AG09319 (cell line): ENCODE data around the gene ANP32B.
"Not testable (repeated sequence)": the region's sequence is repeated elsewhere in the genome, so short reads cannot be mapped to it uniquely, and the experiment has no call there.

Source experiments
- DNase-seq: peaks from one replicate; pipeline ENCODE4 v3.0.0-alpha.2; 2010; ENCODE audit warnings: low read depth; ENCODE audit errors: extremely low read depth
- TF ChIP-seq, protein P1 (sequence below): IDR thresholded peaks from 2 replicates; pipeline ENCODE4 v1.5.1; 2011; ENCODE audit warnings: low read depth, mild to moderate bottlenecking, inconsistent platforms, low read length, moderate library complexity

The ANP32B gene

DNA sequence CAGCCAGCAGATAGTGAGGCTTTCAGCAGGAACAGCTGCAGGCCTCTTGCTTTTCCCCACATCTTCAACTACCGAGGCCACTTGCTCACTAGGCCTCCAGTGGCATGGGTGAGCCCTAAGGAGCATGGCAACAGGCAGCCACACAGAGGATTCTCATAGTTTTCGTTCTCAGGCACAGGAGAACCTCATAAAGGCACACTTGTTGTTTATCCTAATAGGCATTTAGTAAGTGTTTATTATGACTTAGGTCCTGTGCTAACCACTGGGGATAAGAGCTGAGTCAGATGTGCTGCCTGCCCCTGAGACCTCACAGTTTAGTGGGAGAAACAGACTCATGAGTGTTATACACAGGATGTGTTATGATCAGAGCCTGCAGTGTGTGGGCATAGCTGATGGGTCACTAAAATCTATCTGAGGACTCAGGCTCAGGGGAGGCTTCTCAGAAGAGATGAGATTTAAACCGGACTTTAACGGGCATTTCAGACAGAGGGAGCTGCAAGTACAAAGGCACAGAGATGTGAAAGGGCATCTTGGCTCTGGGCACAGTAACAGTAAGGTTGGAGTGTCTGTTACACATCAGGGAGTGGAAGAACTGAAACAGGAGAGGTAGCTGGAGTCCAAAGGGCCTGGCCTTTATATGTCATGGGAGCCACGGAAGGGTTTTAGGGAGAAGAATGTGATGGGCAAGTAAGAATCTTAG is 24.2 kb upstream of the ANP32B start:
- TF ChIP-seq, protein P1, sequence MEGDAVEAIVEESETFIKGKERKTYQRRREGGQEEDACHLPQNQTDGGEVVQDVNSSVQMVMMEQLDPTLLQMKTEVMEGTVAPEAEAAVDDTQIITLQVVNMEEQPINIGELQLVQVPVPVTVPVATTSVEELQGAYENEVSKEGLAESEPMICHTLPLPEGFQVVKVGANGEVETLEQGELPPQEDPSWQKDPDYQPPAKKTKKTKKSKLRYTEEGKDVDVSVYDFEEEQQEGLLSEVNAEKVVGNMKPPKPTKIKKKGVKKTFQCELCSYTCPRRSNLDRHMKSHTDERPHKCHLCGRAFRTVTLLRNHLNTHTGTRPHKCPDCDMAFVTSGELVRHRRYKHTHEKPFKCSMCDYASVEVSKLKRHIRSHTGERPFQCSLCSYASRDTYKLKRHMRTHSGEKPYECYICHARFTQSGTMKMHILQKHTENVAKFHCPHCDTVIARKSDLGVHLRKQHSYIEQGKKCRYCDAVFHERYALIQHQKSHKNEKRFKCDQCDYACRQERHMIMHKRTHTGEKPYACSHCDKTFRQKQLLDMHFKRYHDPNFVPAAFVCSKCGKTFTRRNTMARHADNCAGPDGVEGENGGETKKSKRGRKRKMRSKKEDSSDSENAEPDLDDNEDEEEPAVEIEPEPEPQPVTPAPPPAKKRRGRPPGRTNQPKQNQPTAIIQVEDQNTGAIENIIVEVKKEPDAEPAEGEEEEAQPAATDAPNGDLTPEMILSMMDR = no peak
- DNase-seq = no peak

DNA sequence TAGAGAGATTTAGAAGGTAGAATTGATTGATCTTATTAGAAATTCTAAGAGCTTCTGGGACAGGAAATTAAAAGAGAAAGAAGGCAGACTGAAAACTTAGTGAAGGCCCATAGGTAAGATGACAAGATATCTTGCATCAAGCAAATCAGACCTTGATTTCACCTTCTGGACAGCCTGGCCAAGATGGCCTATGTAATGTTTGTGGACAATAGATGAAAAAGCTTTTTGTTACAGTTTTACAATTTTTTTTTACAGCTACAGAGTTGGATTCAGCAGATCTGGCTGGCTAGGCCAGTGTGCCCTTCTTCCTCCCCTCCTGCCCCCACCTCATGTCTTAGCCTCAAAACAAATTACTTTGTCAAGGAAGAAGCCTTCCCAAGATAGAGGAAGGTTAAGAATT is 23.6 kb upstream of the ANP32B start:
- TF ChIP-seq, protein P1 = no peak
- DNase-seq = no peak

DNA sequence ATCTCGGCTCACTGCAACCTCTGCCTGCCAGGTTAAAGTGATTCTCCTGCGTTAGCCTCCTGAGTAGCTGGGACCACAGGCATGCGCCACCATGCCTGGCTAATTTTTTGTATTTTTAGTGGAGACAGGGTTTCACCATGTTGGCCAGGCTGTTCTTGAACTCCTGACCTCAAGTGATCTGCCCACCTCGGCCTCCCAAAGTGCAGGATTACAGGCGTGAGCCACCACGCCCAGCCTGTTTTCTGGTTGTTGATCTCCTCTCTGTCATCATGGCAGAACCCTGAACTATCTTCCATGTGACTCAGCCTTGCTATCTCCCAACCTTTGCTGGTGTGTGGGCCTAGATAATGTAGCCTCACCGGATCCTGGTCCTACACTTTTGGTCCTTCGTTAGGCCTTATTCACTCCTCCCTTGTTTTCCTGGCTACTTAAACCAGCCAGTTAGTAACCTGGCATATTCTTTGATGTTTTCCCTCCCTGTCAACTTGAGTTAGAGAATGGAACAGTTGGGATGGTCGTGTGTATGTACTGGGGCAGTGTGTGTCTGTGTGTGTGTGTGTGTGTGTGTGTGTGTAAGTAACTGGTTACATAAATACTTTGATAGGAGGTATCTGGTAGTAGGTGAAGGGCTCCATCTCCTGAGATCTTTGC is 22.3 kb upstream of the ANP32B start:
- not testable (repeated sequence) for DNase-seq

DNA sequence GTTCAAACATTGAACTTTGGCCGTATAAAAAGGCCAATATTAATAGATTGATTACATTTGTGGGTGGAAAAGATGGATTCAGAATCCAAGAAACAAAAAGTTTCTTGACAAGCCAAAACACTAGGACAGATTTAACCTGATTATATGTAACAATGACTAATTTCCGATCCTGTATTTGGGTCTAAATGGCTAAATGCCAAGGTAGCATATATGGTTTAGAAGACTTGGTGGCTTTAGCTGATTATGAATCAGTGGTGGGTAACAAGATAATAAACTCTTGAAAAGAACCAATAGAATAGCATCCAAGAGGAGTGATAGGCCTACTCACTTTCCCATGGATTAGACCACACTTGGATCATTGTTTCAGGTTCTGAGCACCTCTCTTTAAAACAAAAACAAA is 21.8 kb upstream of the ANP32B start:
- TF ChIP-seq, protein P1 = no peak
- DNase-seq = no peak

DNA sequence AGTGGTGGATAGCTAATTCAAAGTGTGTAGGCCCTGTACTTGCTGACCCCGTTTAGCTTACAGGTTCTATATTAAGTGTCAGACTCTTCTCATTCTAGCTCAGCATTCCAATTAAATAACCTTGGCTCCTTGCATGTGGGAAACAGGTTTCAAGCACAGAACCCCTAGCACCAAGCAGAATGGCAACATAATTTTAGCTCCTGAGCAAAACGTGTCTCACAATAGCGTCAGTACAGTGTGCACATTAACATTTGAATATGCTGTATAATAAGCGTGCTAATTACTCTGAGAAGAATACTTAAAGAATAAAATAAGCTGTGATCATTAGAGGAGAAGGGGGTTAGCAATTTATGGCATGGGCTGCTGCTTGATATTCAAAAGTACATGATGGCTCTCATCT is 21.0 kb upstream of the ANP32B start:
- DNase-seq = no peak
- TF ChIP-seq, protein P1 = no peak

DNA sequence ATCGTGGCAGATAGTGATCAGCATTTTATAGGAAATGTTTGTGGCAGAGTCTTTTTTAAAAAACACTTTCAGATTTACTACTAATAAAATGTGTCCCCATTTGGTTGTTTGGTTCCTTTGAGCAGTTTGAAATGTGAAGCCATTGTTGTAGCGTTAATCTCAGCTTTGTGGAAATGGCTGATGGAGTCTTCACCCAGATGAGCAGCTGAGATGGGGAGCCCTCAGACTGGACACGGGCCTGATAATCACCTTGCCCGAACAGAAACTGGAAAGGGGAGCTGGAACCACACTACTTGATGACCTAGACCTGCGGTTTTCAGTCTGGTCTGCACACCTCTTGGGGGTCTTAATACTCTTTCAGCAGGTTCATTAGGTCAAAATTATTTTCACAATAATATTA is 20.6 kb upstream of the ANP32B start:
- TF ChIP-seq, protein P1 = no peak
- no peak for DNase-seq

DNA sequence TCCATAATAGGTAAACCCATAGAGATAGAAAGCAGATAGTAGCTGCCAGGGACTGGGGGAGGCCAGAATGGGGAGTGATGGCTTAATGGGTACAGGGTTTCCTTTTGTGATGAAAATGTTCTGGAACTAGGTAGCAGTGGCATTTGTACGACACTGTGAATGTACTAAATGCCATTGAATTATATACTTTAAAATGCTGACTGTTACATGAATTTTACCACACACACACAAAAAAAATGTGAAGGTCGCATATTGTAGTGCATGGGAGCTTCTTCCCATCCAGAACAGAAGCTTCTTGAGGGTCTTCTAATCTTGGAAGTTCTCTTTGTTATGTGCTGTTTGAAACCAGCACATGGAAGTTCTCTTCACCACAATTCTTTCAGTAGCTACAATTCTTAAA is 19.9 kb upstream of the ANP32B start:
- no peak for DNase-seq
- TF ChIP-seq, protein P1 = no peak

DNA sequence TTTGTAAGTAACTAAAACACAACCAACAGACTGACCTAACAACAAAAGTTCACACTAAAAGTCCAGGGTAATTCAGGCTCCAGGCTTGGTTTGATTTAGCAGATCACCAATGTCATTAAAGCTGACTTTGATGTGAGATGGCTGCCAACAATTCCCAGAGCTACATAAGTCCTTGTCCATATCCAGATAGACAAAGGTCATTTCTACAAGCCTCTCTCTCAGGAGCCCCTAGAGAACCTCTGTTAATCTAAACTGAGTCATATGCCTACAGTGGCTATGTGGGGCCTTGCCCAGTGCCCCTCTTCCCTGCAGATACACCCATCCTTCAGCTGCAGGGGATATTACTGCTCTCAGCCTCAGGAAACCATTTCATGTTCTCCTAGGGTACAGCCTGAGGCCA is 18.2 kb upstream of the ANP32B start:
- TF ChIP-seq, protein P1 = no peak
- no peak for DNase-seq
